HepG2 (cell line): ENCODE data around the gene DNAJA3. TPM values are rescaled to one million over a fixed set of nuclear protein-coding genes. Genes with fewer than 3 reads are reported as not detected.
A peak's percentile ranks its signal among the peaks of the same experiment; 100 is the strongest.

Source experiments
- CHD4 ChIP-seq: fragments of 200-600 bp; sonication (generic); IDR thresholded peaks from 2 replicates; pipeline ENCODE4 v1.7.0; 2017; ENCODE audit warnings: mild to moderate bottlenecking, low read length, borderline replicate concordance
- ETS1 ChIP-seq: sonication (generic); formaldehyde crosslinking; IDR thresholded peaks from 2 replicates; pipeline ENCODE4 v1.4.0; 2020; ENCODE audit warnings: missing genetic modification reagents
- FOXP1 ChIP-seq, 2 experiments: fragments of 450-650 bp in 1 of 2; IDR thresholded peaks; 2 replicates each; pipeline ENCODE4 v1.6.1; 2017 to 2018; ENCODE audit warnings: antibody characterized with exemption in 1 of 2
- GABPA ChIP-seq, 2 experiments: IDR thresholded peaks; 2 replicates each; pipeline ENCODE4 v1.6.1; 2011 to 2016; ENCODE audit warnings: low read depth in 2 of 2, low read length in 1 of 2, missing biosample characterization in 1 of 2, missing genetic modification characterization in 1 of 2
- GATAD1 ChIP-seq: IDR thresholded peaks from 2 replicates; pipeline ENCODE4 v1.6.1; 2016; ENCODE audit warnings: missing genetic modification reagents, missing compliant biosample characterization
- HOXA7 ChIP-seq: sonication (generic); formaldehyde crosslinking; IDR thresholded peaks from 2 replicates; pipeline ENCODE4 v1.8.1; 2022; ENCODE audit warnings: mild to moderate bottlenecking, missing genetic modification reagents, moderate library complexity
- KDM1A ChIP-seq: IDR thresholded peaks from 2 replicates; pipeline ENCODE4 v1.6.1; 2016; ENCODE audit warnings: missing compliant biosample characterization
- NFYB ChIP-seq: sonication (generic); formaldehyde crosslinking; IDR thresholded peaks from 2 replicates; pipeline ENCODE4 v1.4.0; 2020; ENCODE audit warnings: missing genetic modification reagents
- NR2C2 ChIP-seq: sonication (generic); formaldehyde crosslinking; IDR thresholded peaks from 2 replicates; pipeline ENCODE4 v1.4.0; 2020; ENCODE audit warnings: missing genetic modification reagents, mild to moderate bottlenecking, moderate library complexity, borderline replicate concordance
- PITX1 ChIP-seq: sonication (generic); formaldehyde crosslinking; IDR thresholded peaks from 2 replicates; pipeline ENCODE4 v1.5.1; 2020; ENCODE audit warnings: mild to moderate bottlenecking, missing genetic modification reagents
- POLR2G ChIP-seq: fragments of 200-400 bp; formaldehyde crosslinking; IDR thresholded peaks from 2 replicates; pipeline ENCODE4 v1.6.1; 2018; ENCODE audit warnings: mild to moderate bottlenecking, low read depth, low read length, moderate library complexity
- REXO4 ChIP-seq: sonication (generic); formaldehyde crosslinking; IDR thresholded peaks from 2 replicates; pipeline ENCODE4 v1.8.0; 2022; ENCODE audit warnings: missing genetic modification reagents, mild to moderate bottlenecking, borderline replicate concordance
- ZNF138 ChIP-seq: sonication (generic); formaldehyde crosslinking; IDR thresholded peaks from 2 replicates; pipeline ENCODE4 v1.5.0; 2020; ENCODE audit warnings: mild to moderate bottlenecking, low read depth, missing genetic modification reagents
- ZNF354B ChIP-seq: sonication (generic); formaldehyde crosslinking; IDR thresholded peaks from 2 replicates; pipeline ENCODE4 v1.8.0; 2022; ENCODE audit warnings: mild to moderate bottlenecking, missing genetic modification reagents
- ZNF501 ChIP-seq: sonication (generic); formaldehyde crosslinking; IDR thresholded peaks from 2 replicates; pipeline ENCODE4 v1.5.1; 2020; ENCODE audit warnings: mild to moderate bottlenecking, moderate library complexity, missing genetic modification reagents
- ZNF513 ChIP-seq: sonication (generic); formaldehyde crosslinking; conservative IDR thresholded peaks from 2 replicates; pipeline ENCODE4 v1.5.0; 2020; ENCODE audit warnings: missing genetic modification reagents
- ZNF572 ChIP-seq: sonication (generic); formaldehyde crosslinking; IDR thresholded peaks from 2 replicates; pipeline ENCODE4 v1.5.1; 2020; ENCODE audit warnings: mild to moderate bottlenecking, missing genetic modification reagents
- ZSCAN25 ChIP-seq: sonication (generic); formaldehyde crosslinking; IDR thresholded peaks from 2 replicates; pipeline ENCODE4 v1.8.0; 2022; ENCODE audit warnings: mild to moderate bottlenecking, missing genetic modification reagents
- ZSCAN31 ChIP-seq: sonication (generic); formaldehyde crosslinking; IDR thresholded peaks from 2 replicates; pipeline ENCODE4 v1.5.0; 2020; ENCODE audit warnings: low read depth, mild to moderate bottlenecking, missing genetic modification reagents
- polyA plus RNA-seq, 8 experiments: library from polyadenylated mRNA; depleted of rRNA in 3 of 8; stranded (reverse) in 7 of 8; unstranded in 1 of 8; fragments of >200 nt; fragmentation: Illumina TruSeq in 4 of 8; extraction: Trizol in 4 of 8; gene quantifications; 2 replicates each; pipeline versions ENCODE4 v1.2.1 to v1.2.3, GENCODE V29; 2011 to 2016; ENCODE audit warnings: low read depth in 4 of 8, missing spikeins in 1 of 8, mixed read lengths in 1 of 8; ENCODE audit not compliant: insufficient read depth in 1 of 8
- total RNA-seq, 5 experiments: library from RNA; depleted of rRNA; stranded (reverse); fragments of >200 nt; fragmentation: Illumina TruSeq; extraction: Trizol; gene quantifications; 2 replicates each; pipeline ENCODE4 v1.2.3, GENCODE V29; 2016; ENCODE audit warnings: low read depth in 1 of 5
- TF ChIP-seq, protein P1 (sequence below): sonication (generic); formaldehyde crosslinking; IDR thresholded peaks from 2 replicates; pipeline ENCODE4 v1.5.0; 2020; ENCODE audit warnings: missing genetic modification reagents
- TF ChIP-seq, protein P2 (sequence below): sonication (generic); formaldehyde crosslinking; IDR thresholded peaks from 2 replicates; pipeline ENCODE4 v1.4.0; 2020; ENCODE audit warnings: missing genetic modification reagents
- TF ChIP-seq, protein P3 (sequence below): sonication (generic); formaldehyde crosslinking; IDR thresholded peaks from 2 replicates; pipeline ENCODE4 v1.8.0; 2022; ENCODE audit warnings: missing genetic modification reagents, mild to moderate bottlenecking, inconsistent platforms, borderline replicate concordance
- TF ChIP-seq, protein P4 (sequence below): fragments of 450-650 bp; IDR thresholded peaks from 2 replicates; pipeline ENCODE4 v1.6.1; 2016

DNAJA3 gene
- total and polyA plus RNA-seq, 2 of the 13 experiments (the other 11 are each of a cell fraction or from before 2014, with no cell fraction given): 77.0 to 83.3 TPM

- TF ChIP-seq GATAD1 (CRISPR knock-in tag) (peak; percentile 55; the same call in 1 of the 2 replicates), ZNF354B (CRISPR knock-in tag) (no peak), CHD4 (no peak), POLR2G (peak; percentile 38; the same call in 1 of the 2 replicates), ZNF138 (CRISPR knock-in tag) (no peak), KDM1A (CRISPR knock-in tag) (no peak), NFYB (CRISPR knock-in tag) (peak; percentile 85), ETS1 (CRISPR knock-in tag) (no peak), ZNF572 (CRISPR knock-in tag) (no peak), ZSCAN31 (CRISPR knock-in tag) (no peak), REXO4 (CRISPR knock-in tag) (no peak), ZNF501 (CRISPR knock-in tag) (peak; percentile 64), NR2C2 (no peak), HOXA7 (no peak), PITX1 (CRISPR knock-in tag) (no peak; the same call in 1 of the 2 replicates), GABPA (IDR thresholded peaks at IDR 0.05; ENCODE audit: low read depth, low read length) (0 out of 2 replicates have a peak, but pooled peaks have one; percentile 25), GABPA (CRISPR knock-in tag; IDR thresholded peaks at IDR 0.05; ENCODE audit: low read depth) (no peak), FOXP1 (IDR thresholded peaks at IDR 0.05) (no peak), FOXP1 (CRISPR knock-in tag; IDR thresholded peaks at IDR 0.05) (no peak), ZNF513 (CRISPR knock-in tag) (no peak), ZSCAN25 (no peak)
- TF ChIP-seq, protein P1, sequence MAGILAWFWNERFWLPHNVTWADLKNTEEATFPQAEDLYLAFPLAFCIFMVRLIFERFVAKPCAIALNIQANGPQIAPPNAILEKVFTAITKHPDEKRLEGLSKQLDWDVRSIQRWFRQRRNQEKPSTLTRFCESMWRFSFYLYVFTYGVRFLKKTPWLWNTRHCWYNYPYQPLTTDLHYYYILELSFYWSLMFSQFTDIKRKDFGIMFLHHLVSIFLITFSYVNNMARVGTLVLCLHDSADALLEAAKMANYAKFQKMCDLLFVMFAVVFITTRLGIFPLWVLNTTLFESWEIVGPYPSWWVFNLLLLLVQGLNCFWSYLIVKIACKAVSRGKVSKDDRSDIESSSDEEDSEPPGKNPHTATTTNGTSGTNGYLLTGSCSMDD (CRISPR knock-in tag): no peak
- TF ChIP-seq, protein P2, sequence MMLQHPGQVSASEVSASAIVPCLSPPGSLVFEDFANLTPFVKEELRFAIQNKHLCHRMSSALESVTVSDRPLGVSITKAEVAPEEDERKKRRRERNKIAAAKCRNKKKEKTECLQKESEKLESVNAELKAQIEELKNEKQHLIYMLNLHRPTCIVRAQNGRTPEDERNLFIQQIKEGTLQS (CRISPR knock-in tag): no peak
- TF ChIP-seq, protein P3, sequence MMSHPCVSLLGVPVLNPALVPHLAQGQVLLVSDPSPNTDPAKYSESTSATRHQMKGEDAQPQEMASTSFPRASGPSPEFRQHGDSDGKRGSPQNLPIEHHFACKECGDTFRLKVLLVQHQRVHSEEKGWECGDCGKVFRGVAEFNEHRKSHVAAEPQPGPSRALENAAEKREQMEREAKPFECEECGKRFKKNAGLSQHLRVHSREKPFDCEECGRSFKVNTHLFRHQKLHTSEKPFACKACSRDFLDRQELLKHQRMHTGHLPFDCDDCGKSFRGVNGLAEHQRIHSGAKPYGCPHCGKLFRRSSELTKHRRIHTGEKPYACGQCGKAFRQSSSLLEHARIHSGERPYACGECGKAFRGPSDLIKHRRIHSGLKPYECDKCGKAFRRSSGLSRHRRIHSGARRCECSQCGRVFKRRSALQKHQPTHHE (CRISPR knock-in tag): no peak
- TF ChIP-seq, protein P4, sequence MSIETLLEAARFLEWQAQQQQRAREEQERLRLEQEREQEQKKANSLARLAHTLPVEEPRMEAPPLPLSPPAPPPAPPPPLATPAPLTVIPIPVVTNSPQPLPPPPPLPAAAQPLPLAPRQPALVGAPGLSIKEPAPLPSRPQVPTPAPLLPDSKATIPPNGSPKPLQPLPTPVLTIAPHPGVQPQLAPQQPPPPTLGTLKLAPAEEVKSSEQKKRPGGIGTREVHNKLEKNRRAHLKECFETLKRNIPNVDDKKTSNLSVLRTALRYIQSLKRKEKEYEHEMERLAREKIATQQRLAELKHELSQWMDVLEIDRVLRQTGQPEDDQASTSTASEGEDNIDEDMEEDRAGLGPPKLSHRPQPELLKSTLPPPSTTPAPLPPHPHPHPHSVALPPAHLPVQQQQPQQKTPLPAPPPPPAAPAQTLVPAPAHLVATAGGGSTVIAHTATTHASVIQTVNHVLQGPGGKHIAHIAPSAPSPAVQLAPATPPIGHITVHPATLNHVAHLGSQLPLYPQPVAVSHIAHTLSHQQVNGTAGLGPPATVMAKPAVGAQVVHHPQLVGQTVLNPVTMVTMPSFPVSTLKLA: peak; percentile 59
Measured at GRCh38 chr16:4416200-4417032, 9.3 kb upstream of the DNAJA3 start, which contains the start of gene CORO7 (continued).
